Hematopoietic multipotent progenitor cell treated with erythropoietin and hydrocortisone succinate and interleukin-3 and kit ligand, for 17 days (in vitro differentiated cells): ENCODE results near the gene NUP93.

Experiments
- DNase-seq: peaks from one replicate; pipeline ENCODE4 v3.0.0-alpha.2; 2015; ENCODE audit warnings: low spot score

NUP93 gene

GRCh38 chr16:56817938-56818337 is 88.0 kb downstream of the NUP93 start:
- no peak for DNase-seq

- DNase-seq, result no peak
Measured at GRCh38 chr16:56823081-56823733, 93.3 kb downstream of the NUP93 start.

- DNase-seq, result no peak
Measured at GRCh38 chr16:56824331-56824730, 94.4 kb downstream of the NUP93 start.

- DNase-seq, result no peak
Measured at GRCh38 chr16:56824804-56825203, 94.9 kb downstream of the NUP93 start.

- DNase-seq, result no peak
Measured at GRCh38 chr16:56825826-56826225, 95.9 kb downstream of the NUP93 start.

GRCh38 chr16:56828647-56829046 is 98.7 kb downstream of the NUP93 start:
- DNase-seq, result no peak

- DNase-seq, result no peak
Measured at GRCh38 chr16:56830669-56831068, 100.7 kb downstream of the NUP93 start.

GRCh38 chr16:56832768-56833167 is 102.8 kb downstream of the NUP93 start:
- no peak for DNase-seq

- no peak for DNase-seq
Measured at GRCh38 chr16:56833243-56833970, 103.5 kb downstream of the NUP93 start.

- no peak for DNase-seq
Measured at GRCh38 chr16:56835320-56835719, 105.4 kb downstream of the NUP93 start.

- DNase-seq, result no peak
Measured at GRCh38 chr16:56836410-56837230, 106.7 kb downstream of the NUP93 start.

GRCh38 chr16:56838622-56839337 is 108.9 kb downstream of the NUP93 start:
- no peak for DNase-seq

- no peak for DNase-seq
Measured at GRCh38 chr16:56841233-56841632, 111.3 kb downstream of the NUP93 start.

- no peak for DNase-seq
Measured at GRCh38 chr16:56841659-56842058, 111.7 kb downstream of the NUP93 start.

- DNase-seq, result no peak
Measured at GRCh38 chr16:56842133-56842532, 112.2 kb downstream of the NUP93 start.

GRCh38 chr16:56844056-56844455 is 114.1 kb downstream of the NUP93 start:
- no peak for DNase-seq

GRCh38 chr16:56847173-56847910 is 117.4 kb downstream of the NUP93 start:
- DNase-seq, result no peak

- DNase-seq, result no peak
Measured at GRCh38 chr16:56848029-56848936, 118.4 kb downstream of the NUP93 start.

GRCh38 chr16:56848955-56849689 is 119.2 kb downstream of the NUP93 start:
- DNase-seq, result no peak
